KMS-11 (cell line): Measurements from ENCODE around the gene FGF6.
"Not testable (repeated sequence)": the region's sequence is repeated elsewhere in the genome, so short reads cannot be mapped to it uniquely, and the experiment has no call there.

Experiments used
- H2AFZ ChIP-seq: fragments of 200-600 bp; sonication (generic); 2 replicates; pipeline ENCODE4 v1.6.1; 2016; ENCODE audit warnings: antibody characterized with exemption, mixed run types, low read depth
- H3K27ac ChIP-seq: fragments of 200-600 bp; sonication (generic); 2 replicates; pipeline ENCODE4 v1.6.1; 2016; ENCODE audit warnings: mild to moderate bottlenecking, mixed run types
- H3K27me3 ChIP-seq: fragments of 200-600 bp; sonication (generic); 2 replicates; pipeline ENCODE4 v1.6.1; 2017; ENCODE audit warnings: mild to moderate bottlenecking, low read depth, mixed run types, moderate library complexity; ENCODE audit not compliant: insufficient read depth
- H3K36me3 ChIP-seq: fragments of 200-600 bp; sonication (generic); 2 replicates; pipeline ENCODE4 v1.6.1; 2017; ENCODE audit warnings: mild to moderate bottlenecking, mixed run types; ENCODE audit not compliant: insufficient read depth
- H3K4me1 ChIP-seq: fragments of 200-600 bp; sonication (generic); 2 replicates; pipeline ENCODE4 v1.6.1; 2016; ENCODE audit warnings: mild to moderate bottlenecking, low read depth, mixed run types; ENCODE audit not compliant: poor library complexity, severe bottlenecking
- H3K4me2 ChIP-seq: fragments of 200-600 bp; sonication (generic); 2 replicates; pipeline ENCODE4 v1.7.0; 2016; ENCODE audit warnings: mild to moderate bottlenecking, mixed run types
- H3K4me3 ChIP-seq: fragments of 200-600 bp; sonication (generic); IDR thresholded peaks from 2 replicates; pipeline ENCODE4 v1.6.1; 2017; ENCODE audit warnings: low read depth, low read length, mixed read lengths; ENCODE audit not compliant: insufficient read depth
- H3K79me2 ChIP-seq: fragments of 200-600 bp; sonication (generic); 2 replicates; pipeline ENCODE4 v1.6.1; 2016; ENCODE audit warnings: low read depth, mixed run types; ENCODE audit not compliant: insufficient read depth
- H3K9ac ChIP-seq: fragments of 200-600 bp; sonication (generic); 2 replicates; pipeline ENCODE4 v1.6.1; 2016; ENCODE audit warnings: mild to moderate bottlenecking, mixed run types
- H4K20me1 ChIP-seq: fragments of 200-600 bp; sonication (generic); 2 replicates; pipeline ENCODE4 v1.6.1; 2016; ENCODE audit warnings: mild to moderate bottlenecking, mixed run types; ENCODE audit not compliant: insufficient read depth
- TF ChIP-seq, protein P1 (sequence below): fragments of 200-600 bp; sonication (generic); conservative IDR thresholded peaks from 2 replicates; pipeline ENCODE4 v1.6.1; 2017; ENCODE audit warnings: low read depth, mild to moderate bottlenecking, antibody characterized with exemption, low read length, moderate library complexity, mixed read lengths

FGF6 gene

DNA sequence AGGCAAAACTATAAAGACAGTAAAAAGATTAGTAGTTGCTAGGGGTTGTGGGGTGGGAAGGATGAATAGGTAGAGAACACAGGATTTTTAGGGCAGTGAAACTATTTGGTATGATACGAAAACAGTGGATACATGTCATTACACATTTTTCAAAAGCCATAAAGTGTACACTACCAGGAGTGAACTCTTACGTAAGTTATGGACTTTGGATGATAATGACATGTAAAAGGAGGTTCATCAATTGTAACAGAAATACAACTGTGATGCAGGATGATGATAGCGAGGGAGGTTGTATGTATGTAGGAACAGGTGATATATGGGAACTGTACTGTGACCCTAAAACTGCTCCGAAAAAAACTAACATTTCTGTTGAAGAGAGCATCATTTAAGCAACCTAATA, 15.1 kb upstream of the FGF6 start:
- H3K9ac ChIP-seq, result no peak overlapping the region
- no peak overlapping the region for H3K27ac ChIP-seq
- no peaks in the 10 kb centered on the region for H3K36me3 ChIP-seq
- TF ChIP-seq, protein P1, sequence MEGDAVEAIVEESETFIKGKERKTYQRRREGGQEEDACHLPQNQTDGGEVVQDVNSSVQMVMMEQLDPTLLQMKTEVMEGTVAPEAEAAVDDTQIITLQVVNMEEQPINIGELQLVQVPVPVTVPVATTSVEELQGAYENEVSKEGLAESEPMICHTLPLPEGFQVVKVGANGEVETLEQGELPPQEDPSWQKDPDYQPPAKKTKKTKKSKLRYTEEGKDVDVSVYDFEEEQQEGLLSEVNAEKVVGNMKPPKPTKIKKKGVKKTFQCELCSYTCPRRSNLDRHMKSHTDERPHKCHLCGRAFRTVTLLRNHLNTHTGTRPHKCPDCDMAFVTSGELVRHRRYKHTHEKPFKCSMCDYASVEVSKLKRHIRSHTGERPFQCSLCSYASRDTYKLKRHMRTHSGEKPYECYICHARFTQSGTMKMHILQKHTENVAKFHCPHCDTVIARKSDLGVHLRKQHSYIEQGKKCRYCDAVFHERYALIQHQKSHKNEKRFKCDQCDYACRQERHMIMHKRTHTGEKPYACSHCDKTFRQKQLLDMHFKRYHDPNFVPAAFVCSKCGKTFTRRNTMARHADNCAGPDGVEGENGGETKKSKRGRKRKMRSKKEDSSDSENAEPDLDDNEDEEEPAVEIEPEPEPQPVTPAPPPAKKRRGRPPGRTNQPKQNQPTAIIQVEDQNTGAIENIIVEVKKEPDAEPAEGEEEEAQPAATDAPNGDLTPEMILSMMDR, result no peak
- no peak overlapping the region for H3K4me3 ChIP-seq
- no peak overlapping the region for H3K4me2 ChIP-seq
- H4K20me1 ChIP-seq, result no peaks in the 10 kb centered on the region
- H3K79me2 ChIP-seq, result no peaks in the 10 kb centered on the region
- no peaks in the 10 kb centered on the region for H3K27me3 ChIP-seq
- no peak overlapping the region for H2AFZ ChIP-seq
- no peaks in the 10 kb centered on the region for H3K4me1 ChIP-seq

DNA sequence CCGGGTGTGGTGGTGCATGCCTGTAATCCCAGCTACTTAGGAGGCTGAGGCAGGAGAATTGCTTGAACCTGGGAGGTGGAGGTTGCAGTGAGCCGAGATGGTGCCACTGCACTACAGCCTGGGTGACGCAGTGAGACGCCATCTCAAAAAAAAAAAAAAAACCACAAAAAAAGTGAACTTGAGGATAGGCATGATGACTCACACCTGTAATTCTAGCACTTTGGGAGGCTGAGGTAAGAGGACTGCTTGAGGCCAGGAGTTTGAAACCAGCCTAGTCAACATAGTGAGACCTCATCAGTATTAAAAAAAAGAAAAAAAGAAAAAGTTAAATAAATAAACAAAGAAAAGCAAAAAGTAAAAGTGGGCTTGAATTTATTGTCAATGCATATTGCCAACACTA, 10.2 kb upstream of the FGF6 start:
- H2AFZ ChIP-seq, H3K4me3 ChIP-seq, H3K79me2 ChIP-seq, H4K20me1 ChIP-seq, H3K36me3 ChIP-seq, H3K27ac ChIP-seq, H3K27me3 ChIP-seq, H3K4me2 ChIP-seq, H3K4me1 ChIP-seq, H3K9ac ChIP-seq: not testable (repeated sequence)

DNA sequence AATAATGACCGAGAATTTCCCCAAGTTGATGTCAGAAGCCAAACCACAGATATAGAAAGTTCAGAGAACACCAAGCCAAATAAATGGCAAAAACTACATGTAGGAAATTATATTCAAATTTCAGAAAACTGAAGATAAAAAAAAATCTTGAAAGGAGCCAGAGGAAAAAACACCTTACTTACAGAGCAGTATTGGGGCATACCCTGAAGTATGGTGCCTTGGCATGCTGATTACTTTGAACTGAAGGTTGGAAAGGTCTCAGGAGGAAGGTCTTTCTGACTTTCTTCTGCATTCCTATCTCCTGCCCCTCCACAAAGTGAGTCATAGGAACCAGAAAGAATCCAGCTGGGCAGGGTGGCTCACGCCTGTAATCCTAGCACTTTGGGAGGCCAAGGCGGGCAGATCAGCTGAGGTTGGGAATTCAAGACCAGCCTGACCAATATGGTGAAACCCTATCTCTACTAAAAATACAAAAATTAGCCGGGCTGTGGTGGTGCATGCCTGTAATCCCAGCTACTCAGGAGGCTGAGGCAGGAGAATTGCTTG, 8.8 kb upstream of the FGF6 start:
- H2AFZ ChIP-seq, result no peak overlapping the region
- no peak overlapping the region for H3K27ac ChIP-seq
- no peaks in the 10 kb centered on the region for H3K79me2 ChIP-seq
- H3K27me3 ChIP-seq, result no peaks in the 10 kb centered on the region
- no peaks in the 10 kb centered on the region for H3K4me1 ChIP-seq
- H3K9ac ChIP-seq, result no peak overlapping the region
- no peaks in the 10 kb centered on the region for H4K20me1 ChIP-seq
- H3K4me2 ChIP-seq, result no peak overlapping the region
- no peak overlapping the region for H3K4me3 ChIP-seq
- TF ChIP-seq, protein P1, result no peak
- H3K36me3 ChIP-seq, result no peaks in the 10 kb centered on the region

DNA sequence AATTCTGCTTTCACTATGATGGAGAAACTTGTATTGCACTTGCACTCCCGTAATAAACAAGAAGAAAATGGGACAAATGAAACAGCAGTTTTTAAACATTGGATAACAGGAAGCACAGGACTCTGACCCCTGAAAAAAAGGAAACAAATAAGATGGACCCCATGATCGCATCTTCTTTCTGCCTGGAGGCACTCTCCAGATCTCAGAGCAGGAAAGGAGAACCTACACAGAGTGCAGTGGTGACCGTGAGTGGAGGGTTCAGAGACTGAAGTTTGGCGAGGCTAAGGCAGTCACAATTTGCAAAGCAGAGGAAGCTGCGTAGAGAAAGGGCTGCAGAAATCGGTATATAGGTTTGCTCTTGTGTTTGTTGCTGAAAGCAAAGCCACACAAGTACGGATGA, 6.1 kb upstream of the FGF6 start:
- Histone ChIP-seq H3K4me3 (no peak overlapping the region), H2AFZ (no peak overlapping the region), H3K79me2 (no peaks in the 10 kb centered on the region), H3K27me3 (no peaks in the 10 kb centered on the region), H4K20me1 (no peaks in the 10 kb centered on the region), H3K36me3 (no peaks in the 10 kb centered on the region), H3K27ac (no peak overlapping the region), H3K4me2 (no peak overlapping the region), H3K9ac (no peak overlapping the region), H3K4me1 (no peaks in the 10 kb centered on the region)
- TF ChIP-seq, protein P1, result no peak

DNA sequence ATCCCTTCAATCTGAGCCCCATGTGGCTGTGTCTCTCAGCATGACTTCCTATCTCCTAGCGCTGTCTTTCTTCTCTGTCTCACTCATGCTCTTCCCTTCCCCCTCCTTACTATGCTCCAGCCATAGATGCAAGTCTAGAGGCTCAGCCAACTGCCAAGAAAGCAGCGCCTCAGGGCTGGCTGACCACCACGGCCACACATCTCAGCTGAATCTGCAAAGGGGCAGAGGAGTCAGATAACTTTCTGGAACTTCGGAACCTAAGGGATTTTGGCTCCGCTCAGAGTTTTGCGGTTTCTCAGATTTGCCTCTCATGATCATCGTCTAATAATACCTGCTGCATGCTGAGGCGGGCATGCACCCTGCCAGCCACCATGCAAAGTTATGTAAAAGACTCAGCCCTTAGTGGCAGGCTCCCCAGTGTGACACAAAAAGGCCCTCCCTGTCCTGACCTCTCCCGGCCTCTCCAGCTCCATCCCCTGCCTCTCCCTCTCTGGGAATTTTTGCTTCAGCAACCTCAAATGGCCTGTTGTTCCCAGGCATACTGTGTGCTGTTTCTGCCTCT, 5.0 kb upstream of the FGF6 start:
- Histone ChIP-seq H3K4me3 (no peak overlapping the region), H3K4me1 (no peaks in the 10 kb centered on the region), H3K79me2 (no peaks in the 10 kb centered on the region), H3K9ac (no peak overlapping the region), H3K4me2 (no peak overlapping the region), H3K27me3 (no peaks in the 10 kb centered on the region), H3K36me3 (no peaks in the 10 kb centered on the region), H4K20me1 (no peaks in the 10 kb centered on the region), H2AFZ (no peak overlapping the region), H3K27ac (no peak overlapping the region)
- TF ChIP-seq, protein P1, result no peak
